GM21717 (cell line): Measurements from ENCODE around the gene RIBC1.
A peak's percentile ranks its signal among the peaks of the same experiment; 100 is the strongest.
"Not testable (repeated sequence)": the region's sequence is repeated elsewhere in the genome, so short reads cannot be mapped to it uniquely, and the experiment has no call there.

Source experiments
- ATAC-seq: cut with Tn5 transposase; IDR thresholded peaks from one replicate; pipeline ENCODE4 v1.9.1; 2021; ENCODE audit warnings: mild to moderate bottlenecking, moderate library complexity; ENCODE audit not compliant: unreplicated experiment

RIBC1 gene

DNA sequence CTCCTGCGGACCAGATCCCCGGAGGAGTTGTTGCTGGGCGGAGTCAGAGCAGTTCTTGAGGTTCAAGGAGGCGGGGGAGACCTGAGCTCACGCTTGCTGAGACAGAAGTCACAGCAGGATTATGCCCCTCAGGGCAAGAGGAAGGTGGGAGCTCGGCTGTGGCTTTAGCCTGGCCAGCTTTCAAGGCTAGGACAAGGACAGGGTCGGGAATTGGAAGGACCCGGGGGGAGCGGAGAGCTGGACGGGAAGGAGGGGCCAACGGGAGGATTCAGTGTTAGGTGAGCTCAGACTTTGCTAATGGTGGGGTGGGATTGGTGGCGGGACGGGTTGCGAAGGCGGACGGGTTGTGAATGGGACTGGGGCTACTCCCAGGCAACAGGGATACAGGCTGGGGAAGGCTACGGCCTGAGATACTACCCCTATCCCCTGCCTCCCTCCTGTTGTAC, at the start of gene RIBC1:
Gene RIBC1 (plus strand): TSS at position 13 of the 446 bp plus-strand sequence. CDS start 3,404 bp downstream, outside the sequence.
- no peak for ATAC-seq

DNA sequence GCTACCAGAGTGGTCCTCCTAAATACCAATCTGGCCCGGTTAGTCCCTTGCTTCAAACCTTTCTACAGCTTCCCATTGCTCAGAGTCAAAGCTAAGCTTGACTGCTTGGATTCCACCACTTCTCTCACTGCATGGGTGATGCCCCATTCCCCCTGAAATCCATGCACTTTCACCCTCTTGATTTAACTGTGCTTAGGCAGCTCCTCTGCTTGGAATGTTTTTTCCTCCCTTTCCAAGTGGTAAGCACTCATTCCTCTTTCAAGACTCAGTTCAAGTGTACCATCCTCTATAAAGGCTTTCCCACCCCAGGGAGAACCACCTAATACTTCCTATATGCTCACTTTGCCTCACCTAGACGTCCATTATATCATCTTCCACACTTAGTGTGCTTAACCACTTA, 49.4 kb upstream of the RIBC1 start:
- ATAC-seq = no peak

DNA sequence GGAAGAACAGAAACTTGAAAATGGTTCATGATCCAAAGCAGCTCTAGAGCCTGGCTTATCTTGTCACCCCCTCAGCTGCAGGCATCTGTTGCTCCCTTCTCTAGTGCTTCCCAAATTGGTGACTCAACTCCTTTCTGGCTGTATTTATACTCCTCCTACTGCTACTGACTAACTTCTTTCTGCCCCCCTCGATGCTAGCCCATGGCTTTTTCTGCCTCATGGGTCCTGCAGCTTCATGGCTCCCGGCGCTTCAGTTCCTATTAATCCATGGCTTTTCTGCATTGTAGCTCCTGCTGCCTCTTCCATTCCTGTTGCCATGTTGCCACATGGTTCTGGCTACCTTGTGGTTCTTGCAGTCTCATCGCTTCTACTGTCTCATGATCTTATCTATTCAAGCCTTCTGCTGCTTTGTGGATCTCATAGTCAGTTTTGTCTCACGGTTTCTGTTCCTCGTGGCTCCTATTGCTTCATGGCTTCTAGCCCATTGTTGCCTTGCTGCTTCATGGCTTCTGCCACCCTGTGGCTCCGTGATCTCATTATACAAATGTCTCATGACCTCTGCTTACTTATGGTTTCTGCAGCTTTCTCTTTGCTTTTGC, 48.4 kb upstream of the RIBC1 start:
- ATAC-seq = no peak

DNA sequence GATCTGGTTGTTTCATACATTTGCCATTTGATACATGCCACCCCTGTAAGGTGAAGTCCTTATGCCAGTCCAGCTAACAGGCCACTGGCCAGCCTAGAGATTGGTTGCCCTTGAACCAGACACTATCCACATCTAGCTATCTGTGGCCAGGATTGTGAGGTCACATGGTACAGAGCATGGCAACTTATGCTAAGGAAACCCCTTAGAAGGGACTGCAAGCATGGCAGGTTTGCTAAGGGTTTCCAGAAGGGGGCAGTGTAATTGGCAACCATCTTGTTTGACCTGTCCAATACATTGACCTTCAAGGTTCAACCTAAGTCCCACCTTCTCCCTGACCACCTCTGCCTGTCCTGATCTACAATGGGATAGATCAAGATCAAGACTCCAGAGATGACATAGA, 47.8 kb upstream of the RIBC1 start:
- ATAC-seq = no peak

DNA sequence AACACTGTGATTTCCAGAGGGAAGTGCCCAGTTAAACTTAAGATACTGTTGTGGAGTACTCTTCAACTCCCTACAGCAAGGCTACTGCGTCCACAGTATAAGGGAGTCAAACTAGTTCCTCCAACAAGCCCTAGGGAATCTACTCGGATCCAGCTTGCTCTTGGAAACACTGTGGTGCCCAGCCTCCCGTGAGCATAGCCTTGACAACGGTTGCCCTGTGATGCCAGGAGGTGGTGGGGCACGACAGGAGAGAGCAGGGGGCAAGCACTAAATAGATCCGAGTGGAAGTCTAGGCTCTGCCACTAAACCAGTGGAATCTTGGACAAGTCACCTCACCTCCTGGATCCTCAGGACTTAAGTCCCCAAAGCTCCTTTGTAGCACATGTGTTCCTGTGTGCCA, 45.8 kb upstream of the RIBC1 start:
- no peak for ATAC-seq

DNA sequence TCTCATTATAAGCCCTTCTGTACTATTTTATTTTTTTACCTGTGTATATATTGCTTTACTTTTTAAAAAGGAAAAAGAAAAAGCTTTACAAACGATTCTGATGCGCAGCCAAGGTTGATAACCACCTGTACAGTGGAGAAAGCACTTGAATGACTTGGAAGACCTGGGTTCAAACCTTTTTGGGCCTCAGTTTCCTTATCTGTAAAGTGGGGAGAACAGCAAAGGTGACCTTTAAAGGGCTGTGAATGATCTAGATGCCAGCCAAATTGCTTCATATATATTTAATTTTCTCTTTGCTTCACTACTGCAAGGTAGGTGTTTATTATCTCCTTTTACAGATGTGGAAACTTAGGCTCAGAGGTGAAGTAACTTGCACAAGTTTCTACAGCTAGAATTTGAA, 45.2 kb upstream of the RIBC1 start:
- no peak for ATAC-seq

DNA sequence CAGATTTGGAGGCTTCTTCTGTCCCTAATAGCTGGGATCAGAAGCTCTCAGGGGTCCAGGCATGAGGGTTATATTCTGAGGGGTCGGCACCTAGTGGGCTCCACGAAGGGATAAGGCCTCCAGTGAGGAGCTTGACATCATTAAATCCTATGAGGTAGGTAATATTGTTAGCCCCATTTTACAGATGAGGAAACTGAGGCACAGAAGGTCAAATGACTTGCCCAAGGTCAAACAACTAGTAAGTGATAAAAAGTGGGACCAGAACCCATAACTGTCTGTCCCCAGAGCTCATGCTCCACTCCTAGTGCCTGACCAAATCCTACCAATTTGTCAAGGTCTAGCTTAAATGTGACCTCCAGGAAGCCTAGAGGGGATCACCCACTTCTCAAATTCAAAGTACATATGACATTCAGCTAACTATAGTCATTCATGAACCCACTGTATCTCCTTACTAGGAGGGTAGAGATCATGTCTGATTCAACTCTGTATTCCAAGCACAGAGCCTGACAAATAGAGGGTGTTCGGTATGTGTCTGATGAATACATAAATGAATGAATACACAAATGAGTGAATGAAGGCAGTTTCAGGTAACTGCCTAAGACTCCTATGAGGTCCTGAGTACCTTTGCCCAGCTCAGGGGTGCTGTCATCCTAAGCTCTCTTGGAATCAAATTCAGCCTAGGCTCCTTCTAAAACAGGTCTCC, 43.5 kb upstream of the RIBC1 start:
- ATAC-seq = no peak

DNA sequence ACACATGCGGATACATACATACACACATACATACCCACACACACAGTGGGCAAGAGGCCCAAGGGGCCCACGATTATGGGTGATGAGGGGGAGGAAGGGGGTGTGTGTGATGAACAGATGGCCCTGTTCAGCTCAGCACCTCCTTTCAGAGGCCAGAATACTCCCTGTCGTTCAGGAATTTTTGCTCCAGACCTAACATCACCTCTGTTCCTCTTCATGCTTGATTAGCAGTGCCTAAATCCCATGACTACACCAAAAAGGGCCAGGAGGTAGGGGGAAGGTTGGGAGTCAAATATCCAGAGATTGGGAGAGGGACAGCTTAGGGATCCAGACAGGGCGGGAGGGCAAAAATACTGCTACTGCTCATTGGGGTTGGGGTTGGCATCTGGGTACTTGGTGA, 42.9 kb upstream of the RIBC1 start:
- ATAC-seq = no peak

DNA sequence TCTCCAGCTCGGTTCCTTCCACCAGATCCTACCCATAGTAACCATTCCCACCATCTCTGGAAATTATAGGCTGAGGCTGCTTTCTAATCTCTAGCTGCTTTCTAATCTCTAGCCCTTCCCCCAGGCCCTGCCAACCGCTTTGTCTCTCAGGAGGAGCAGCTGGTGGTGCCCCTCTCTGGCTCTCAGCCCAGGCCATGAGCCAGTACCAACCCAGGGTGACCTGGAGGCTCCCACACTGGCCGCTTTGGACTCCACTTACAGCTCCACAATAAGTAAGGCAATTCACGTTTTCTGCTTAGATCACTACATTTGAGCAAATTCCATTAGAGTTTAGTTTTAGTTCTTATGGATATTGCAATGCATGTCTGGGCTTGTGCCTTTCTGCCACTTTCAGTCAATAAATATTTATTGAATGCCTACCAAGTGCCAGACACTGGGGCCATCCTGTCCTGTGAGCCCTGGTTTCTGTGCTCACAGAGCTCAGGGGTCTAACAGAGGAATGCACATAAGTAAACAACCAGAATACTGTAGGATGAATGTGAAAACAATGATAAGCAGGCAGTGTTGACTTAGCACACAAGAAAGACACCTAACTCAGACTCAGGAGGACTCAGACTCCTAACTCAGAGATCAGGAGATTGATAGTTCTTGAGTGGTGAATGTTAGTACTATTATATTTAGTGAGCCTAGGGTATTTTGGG, 39.1 kb upstream of the RIBC1 start:
- no peak for ATAC-seq

DNA sequence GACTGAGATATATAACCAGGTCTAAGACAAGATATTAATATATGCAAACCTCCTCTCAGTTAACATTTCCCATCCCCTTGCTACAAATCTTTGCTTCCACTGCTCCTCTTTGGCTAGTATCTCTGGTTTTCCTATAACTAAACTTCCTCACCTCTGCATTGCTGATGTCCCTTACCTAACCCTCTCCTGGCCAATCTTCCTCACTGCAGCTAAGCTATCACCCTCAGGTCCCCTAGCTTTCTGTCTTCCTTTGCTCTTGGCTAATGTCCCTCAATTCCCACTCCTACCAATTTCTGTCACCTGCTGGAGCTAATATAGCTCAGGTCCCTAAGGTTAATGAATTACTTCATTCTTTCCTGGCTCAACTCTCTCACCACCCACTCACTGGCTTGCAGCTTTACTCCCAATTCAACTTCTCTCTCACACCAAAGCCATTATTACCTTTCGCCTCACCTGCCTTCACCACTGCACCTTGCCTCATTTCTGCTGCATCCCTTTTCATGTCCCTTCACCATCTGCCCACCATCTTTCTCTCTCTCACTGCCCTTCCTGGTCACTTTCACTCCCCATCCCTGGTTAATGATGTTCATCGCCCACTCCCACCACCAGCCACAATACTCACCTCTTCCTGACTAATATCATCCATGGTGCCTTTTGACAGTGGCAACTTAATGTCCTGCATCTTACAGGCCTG, 26.9 kb upstream of the RIBC1 start:
- no peak for ATAC-seq

DNA sequence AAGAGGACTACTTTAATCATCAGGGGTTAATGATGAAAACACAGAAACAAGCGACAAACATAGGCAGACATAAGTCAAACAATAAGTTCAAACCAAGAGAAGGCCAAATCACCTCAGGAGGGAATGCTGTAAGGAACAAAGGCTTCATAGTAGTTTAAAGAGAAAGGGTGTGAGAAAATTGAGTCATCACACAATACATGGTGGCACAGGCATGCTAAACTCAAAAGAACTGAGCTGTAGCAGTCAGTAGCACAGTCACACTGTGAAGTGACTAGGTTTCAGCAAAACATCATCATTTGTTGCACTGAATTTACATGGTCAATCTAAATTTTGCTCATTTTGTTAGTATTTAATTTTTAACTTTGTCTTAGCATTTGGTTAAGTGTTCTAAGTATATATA, 24.5 kb upstream of the RIBC1 start:
- no peak for ATAC-seq

DNA sequence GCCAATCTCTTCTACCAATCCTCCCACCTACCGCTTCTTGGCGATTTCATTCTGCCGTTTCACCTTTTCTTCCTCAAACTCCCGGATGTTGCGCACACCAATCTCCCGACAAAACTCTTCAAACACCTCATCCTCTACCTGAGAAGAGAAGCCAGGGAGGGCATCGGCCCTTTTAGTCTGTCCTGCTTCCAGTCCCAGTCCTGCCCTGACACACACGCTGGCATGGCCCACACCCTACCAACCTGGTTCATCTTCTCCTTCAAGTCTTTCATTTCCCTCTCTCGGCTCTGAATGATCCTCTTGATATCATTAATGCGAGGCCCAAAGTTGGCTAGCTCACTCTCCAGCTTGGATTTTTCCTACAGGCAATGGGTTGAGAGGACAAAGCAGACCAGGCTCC, 19.1 kb upstream of the RIBC1 start:
- ATAC-seq = no peak

DNA sequence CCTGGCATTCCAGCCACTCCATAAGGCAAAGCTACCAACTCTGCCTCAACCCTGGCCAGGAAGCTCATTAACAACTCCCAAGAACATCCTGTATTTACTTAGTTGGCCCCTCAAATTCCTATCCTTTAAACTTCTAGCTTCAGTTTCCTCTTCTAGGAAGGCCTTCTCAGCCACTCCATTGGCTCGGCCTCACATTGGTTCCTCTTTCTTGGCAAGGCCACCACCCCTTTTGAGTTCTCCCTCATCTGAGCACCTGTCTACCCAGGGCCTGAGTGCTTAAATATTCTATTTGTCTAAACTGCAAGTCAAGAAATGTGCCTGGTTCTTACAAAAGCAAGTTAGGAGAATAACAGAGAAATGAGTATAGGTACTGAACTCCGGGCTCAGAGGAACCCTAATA, 10.2 kb upstream of the RIBC1 start:
- ATAC-seq = no peak

DNA sequence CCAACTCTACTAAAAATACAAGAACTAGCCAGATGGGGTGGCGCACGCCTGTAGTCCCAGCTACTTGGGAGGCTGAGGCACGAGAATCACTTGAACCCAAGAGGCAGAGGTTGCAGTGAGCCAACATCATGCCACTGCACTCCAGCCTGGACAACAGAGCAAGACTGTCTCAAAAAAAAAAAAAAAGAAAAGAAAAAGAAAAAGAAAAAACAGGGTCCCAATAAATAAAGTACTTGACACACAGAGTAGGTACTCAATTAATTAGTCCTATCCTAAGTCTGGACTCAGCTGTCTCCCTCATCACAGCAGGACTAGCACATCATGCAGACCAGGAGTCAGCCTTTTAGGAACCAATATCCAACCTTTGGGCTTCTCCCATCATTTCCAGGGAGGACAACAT, 2.3 kb upstream of the RIBC1 start:
- ATAC-seq = not testable (repeated sequence)

DNA sequence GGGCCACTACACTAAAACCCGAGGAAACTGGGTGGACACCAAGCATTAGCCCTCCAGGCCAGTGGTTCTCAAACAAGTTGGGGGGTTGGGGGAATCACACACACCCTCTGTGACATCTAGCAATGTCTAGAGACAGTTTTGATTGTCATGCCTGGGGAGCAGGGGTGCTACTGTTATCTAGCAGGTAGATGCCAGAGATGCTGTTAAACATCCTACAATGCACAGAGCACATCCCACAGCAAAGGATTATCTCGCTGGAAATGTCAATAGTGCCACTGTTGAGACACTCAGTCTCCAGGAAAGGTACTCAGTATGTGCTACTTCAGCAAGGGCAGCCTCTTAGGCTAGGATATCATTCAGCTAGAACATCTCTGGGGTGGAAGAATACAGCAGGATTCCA, 1.5 kb upstream of the RIBC1 start:
- no peak for ATAC-seq

DNA sequence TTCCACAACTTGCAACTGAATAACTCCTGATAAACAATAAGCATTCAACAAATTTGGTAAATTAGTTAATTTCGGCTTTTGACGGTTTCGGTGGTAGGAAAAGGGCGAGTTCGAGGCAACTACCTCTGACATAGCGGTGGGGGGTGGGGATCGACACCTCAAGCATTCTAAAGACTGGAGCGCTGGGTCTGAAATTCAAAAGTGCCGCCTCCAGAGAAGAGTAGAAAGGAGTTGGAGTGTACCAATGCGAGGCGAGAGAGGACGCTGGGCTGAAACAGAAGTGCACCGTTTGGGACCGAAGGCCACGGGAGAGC, 944 bp upstream of the RIBC1 start:
- peak; percentile 20 for ATAC-seq

DNA sequence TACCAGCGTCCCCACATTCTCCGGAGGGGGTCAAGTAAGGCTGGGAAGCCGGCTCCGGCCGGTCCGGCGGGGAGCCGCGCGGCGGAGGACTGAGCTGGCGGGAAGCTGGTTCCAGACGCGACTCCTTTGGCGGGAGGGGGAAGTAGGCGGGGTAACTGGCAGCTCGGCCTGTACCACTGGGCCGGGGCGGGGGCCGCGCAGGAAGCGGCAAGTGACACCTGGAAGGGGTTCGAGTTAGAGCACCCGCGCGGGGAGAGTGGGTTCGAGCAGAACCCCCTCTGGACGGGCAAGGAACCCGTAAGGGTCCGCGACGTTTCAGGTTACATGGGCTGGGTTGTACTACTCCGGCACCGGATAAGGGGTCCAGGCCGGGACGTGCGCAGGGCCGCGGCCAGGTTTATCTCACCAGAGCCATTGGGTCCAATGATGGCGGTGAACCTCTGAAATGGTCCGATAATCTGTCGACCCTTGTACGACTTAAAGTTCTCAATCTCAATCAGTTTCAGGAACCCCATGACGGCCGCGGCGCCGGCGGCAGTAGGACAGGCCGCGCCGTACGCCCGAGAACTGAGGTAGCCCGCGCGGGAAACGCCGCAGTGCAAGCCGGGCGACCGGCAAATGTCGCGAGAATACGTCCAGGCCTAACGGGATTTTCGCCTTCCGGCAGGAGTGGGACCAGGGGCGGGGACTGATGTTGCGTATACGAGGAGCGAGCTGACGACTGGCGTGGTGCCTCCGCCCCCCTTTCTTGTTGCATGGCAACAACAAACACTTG, 400 bp upstream of the RIBC1 start, which contains the start of gene SMC1A:
Gene SMC1A (minus strand): TSS at position 569 of the 775 bp plus-strand sequence. CDS start 54 bp downstream, at position 515.
- ATAC-seq = peak; percentile 93

DNA sequence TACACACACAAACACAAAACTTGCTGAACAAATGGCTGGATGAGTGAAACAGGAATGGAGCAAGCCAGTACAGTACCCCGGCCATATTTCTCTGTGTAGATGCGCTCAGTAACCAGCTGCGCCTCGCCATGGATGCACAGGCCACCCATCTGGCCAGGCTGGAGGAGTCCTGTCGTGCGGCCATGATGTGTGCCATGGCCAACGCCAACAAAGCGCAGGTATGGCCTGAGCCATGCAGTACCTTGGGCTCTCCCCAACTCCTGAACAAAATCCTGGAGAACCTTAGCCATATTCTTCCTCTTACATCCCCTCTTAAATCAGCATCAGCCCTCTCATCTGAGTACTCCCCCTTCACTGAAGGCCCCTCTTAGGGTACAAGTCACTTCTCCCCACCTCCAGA, 7.1 kb downstream of the RIBC1 start:
- no peak for ATAC-seq

DNA sequence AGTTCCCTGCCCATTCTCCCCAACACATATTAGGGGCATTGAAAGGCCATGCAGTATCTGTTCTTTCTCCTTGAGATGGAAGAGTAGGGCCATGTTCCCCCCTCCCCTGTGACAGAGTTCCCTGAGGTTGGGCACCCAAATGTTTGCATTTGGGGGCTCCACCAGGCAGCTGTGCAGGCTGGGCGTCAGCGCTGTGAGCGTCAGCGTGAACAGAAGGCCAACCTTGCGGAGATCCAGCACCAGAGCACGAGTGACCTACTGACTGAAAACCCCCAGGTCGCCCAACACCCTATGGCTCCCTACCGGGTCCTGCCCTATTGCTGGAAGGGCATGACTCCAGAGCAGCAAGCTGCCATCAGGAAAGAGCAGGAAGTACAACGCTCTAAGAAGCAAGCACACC, 7.6 kb downstream of the RIBC1 start:
- ATAC-seq = no peak

DNA sequence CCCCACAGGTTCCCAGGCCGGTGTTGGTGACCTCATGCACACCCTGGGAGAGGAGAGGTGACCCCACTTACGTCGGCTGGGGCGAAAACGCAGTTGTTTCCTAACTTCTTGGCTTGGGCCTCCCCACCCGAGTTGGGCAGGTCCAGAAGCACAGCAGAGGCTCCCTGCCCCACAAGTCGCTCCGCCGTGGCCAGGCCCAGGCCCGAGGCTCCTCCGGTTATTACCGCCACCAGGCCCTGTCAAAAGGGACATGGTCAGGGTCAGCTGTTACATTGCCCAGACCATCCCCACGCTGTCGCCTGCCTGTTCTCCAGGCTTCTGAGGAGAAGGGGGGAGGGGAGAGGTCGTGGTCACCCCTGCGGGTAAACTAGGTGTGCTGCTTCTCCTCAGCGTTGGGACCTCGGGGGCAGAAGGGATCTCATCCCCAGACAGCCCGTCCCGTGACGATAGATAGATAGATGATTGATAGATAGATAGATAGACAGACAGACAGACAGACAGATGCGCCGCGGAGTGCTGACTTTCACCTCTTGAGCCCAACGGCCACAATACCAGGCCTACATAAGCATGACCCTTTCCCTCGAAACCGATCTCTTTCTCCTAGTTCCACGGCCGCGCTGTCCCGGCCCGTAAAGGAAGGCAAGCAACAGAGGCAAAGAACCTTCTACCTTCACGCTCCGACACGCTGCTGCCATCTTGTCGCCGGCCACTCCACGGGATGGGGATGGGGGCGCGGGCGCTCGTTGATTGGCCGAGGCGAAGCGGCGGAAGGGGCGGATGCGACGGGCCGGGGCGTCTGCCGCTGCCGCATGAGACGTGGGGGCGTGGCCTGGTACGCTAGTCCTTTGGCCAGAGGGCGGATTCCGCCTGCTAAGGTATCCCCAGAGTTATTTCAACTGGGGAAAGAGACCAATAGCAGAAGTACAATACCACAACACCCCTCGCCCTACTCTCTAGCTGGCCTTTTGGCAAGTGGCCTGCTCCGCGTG, 11.3 kb downstream of the RIBC1 start, which contains the start of gene HSD17B10:
Gene HSD17B10 (minus strand): TSS at position 720 of the 989 bp plus-strand sequence. CDS start 25 bp downstream, at position 695.
- ATAC-seq = peak; percentile 78
